ENCODE data around the gene GYPE.
"Not testable (repeated sequence)": the region's sequence is repeated elsewhere in the genome, so short reads cannot be mapped to it uniquely, and the experiment has no call there.

Gene GYPE

GRCh38 chr4:143910906-143911305, 5.5 kb upstream of the GYPE start:
- not testable (repeated sequence) for H3K27ac ChIP-seq (ENCODE audit: low read depth, low read length); H3K9me2 ChIP-seq (replicated peaks; ENCODE audit: insufficient read depth, low read length); H3K27me3 ChIP-seq (ENCODE audit: low read length); H3K79me2 ChIP-seq (ENCODE audit: insufficient read depth, low read length); H4K20me1 ChIP-seq (ENCODE audit: low read depth, low read length); H3K9ac ChIP-seq (ENCODE audit: low read length); H3K9me3 ChIP-seq (ENCODE audit: insufficient read depth, low read length); H3K36me3 ChIP-seq (ENCODE audit: low read length); H3F3A ChIP-seq (ENCODE audit: insufficient read depth); H2AFZ ChIP-seq (ENCODE audit: low read depth, low read length, severe bottlenecking); H3K4me3 ChIP-seq (ENCODE audit: insufficient read depth, low read length, poor library complexity, severe bottlenecking); H3K4me2 ChIP-seq (ENCODE audit: low read depth, low read length, poor library complexity, severe bottlenecking)

- not testable (repeated sequence) for H2AFZ ChIP-seq (ENCODE audit: low read depth, low read length, severe bottlenecking); H4K20me1 ChIP-seq (ENCODE audit: low read depth, low read length); H3K9me2 ChIP-seq (replicated peaks; ENCODE audit: insufficient read depth, low read length); H3K27me3 ChIP-seq (ENCODE audit: low read length); H3K4me3 ChIP-seq (ENCODE audit: insufficient read depth, low read length, poor library complexity, severe bottlenecking); H3K4me2 ChIP-seq (ENCODE audit: low read depth, low read length, poor library complexity, severe bottlenecking); H3K9me3 ChIP-seq (ENCODE audit: insufficient read depth, low read length); H3K9ac ChIP-seq (ENCODE audit: low read length); H3K36me3 ChIP-seq (ENCODE audit: low read length); H3K79me2 ChIP-seq (ENCODE audit: insufficient read depth, low read length); H3K27ac ChIP-seq (ENCODE audit: low read depth, low read length); H3F3A ChIP-seq (ENCODE audit: insufficient read depth)
Measured at GRCh38 chr4:143907811-143908210, 2.5 kb upstream of the GYPE start.

GRCh38 chr4:143904431-143904830, 928 bp downstream of the GYPE start:
- not testable (repeated sequence) for H3K9ac ChIP-seq (ENCODE audit: low read length); H4K20me1 ChIP-seq (ENCODE audit: low read depth, low read length); H3F3A ChIP-seq (ENCODE audit: insufficient read depth); H3K4me2 ChIP-seq (ENCODE audit: low read depth, low read length, poor library complexity, severe bottlenecking); H3K27me3 ChIP-seq (ENCODE audit: low read length); H3K4me3 ChIP-seq (ENCODE audit: insufficient read depth, low read length, poor library complexity, severe bottlenecking); H3K9me2 ChIP-seq (replicated peaks; ENCODE audit: insufficient read depth, low read length); H3K27ac ChIP-seq (ENCODE audit: low read depth, low read length); H3K36me3 ChIP-seq (ENCODE audit: low read length); H3K79me2 ChIP-seq (ENCODE audit: insufficient read depth, low read length); H2AFZ ChIP-seq (ENCODE audit: low read depth, low read length, severe bottlenecking); H3K9me3 ChIP-seq (ENCODE audit: insufficient read depth, low read length)

- H3K27me3 ChIP-seq (ENCODE audit: low read length); H3K4me2 ChIP-seq (ENCODE audit: low read depth, low read length, poor library complexity, severe bottlenecking); H3K79me2 ChIP-seq (ENCODE audit: insufficient read depth, low read length); H3K9ac ChIP-seq (ENCODE audit: low read length); H3K4me3 ChIP-seq (ENCODE audit: insufficient read depth, low read length, poor library complexity, severe bottlenecking); H3K9me3 ChIP-seq (ENCODE audit: insufficient read depth, low read length); H2AFZ ChIP-seq (ENCODE audit: low read depth, low read length, severe bottlenecking); H3K36me3 ChIP-seq (ENCODE audit: low read length); H3K27ac ChIP-seq (ENCODE audit: low read depth, low read length); H3F3A ChIP-seq (ENCODE audit: insufficient read depth); H4K20me1 ChIP-seq (ENCODE audit: low read depth, low read length); H3K9me2 ChIP-seq (replicated peaks; ENCODE audit: insufficient read depth, low read length): not testable (repeated sequence)
Measured at GRCh38 chr4:143890323-143890722, 15.0 kb downstream of the GYPE start.

- H2AFZ ChIP-seq (ENCODE audit: low read depth, low read length, severe bottlenecking); H3F3A ChIP-seq (ENCODE audit: insufficient read depth): not testable (repeated sequence)
Measured at GRCh38 chr4:143888189-143888588, 17.2 kb downstream of the GYPE start.

GRCh38 chr4:143884965-143885364, 20.4 kb downstream of the GYPE start:
- H3K27me3 ChIP-seq (ENCODE audit: low read length); H2AFZ ChIP-seq (ENCODE audit: low read depth, low read length, severe bottlenecking); H3K79me2 ChIP-seq (ENCODE audit: insufficient read depth, low read length); H3K27ac ChIP-seq (ENCODE audit: low read depth, low read length); H3K36me3 ChIP-seq (ENCODE audit: low read length); H4K20me1 ChIP-seq (ENCODE audit: low read depth, low read length); H3K4me3 ChIP-seq (ENCODE audit: insufficient read depth, low read length, poor library complexity, severe bottlenecking); H3K4me2 ChIP-seq (ENCODE audit: low read depth, low read length, poor library complexity, severe bottlenecking); H3K9ac ChIP-seq (ENCODE audit: low read length); H3K9me2 ChIP-seq (replicated peaks; ENCODE audit: insufficient read depth, low read length); H3K9me3 ChIP-seq (ENCODE audit: insufficient read depth, low read length); H3F3A ChIP-seq (ENCODE audit: insufficient read depth): not testable (repeated sequence)

More at GRCh38 chr4:143888189-143888588, 17.2 kb downstream of the GYPE start:
- H3K9me2 ChIP-seq (replicated peaks; ENCODE audit: insufficient read depth, low read length); H3K27ac ChIP-seq (ENCODE audit: low read depth, low read length); H3K9me3 ChIP-seq (ENCODE audit: insufficient read depth, low read length); H4K20me1 ChIP-seq (ENCODE audit: low read depth, low read length); H3K27me3 ChIP-seq (ENCODE audit: low read length); H3K4me2 ChIP-seq (ENCODE audit: low read depth, low read length, poor library complexity, severe bottlenecking); H3K79me2 ChIP-seq (ENCODE audit: insufficient read depth, low read length); H3K4me3 ChIP-seq (ENCODE audit: insufficient read depth, low read length, poor library complexity, severe bottlenecking); H3K36me3 ChIP-seq (ENCODE audit: low read length); H3K9ac ChIP-seq (ENCODE audit: low read length): not testable (repeated sequence)
